ENCODE measurements around the gene MRPL47. TPM values are rescaled to one million over a fixed set of nuclear protein-coding genes. Genes with fewer than 3 reads are reported as not detected.

MRPL47 gene
- total and polyA plus RNA-seq, 2 of the 13 experiments (the other 11 are each of a cell fraction or from before 2014, with no cell fraction given): 36.1 to 83.8 TPM

DNA sequence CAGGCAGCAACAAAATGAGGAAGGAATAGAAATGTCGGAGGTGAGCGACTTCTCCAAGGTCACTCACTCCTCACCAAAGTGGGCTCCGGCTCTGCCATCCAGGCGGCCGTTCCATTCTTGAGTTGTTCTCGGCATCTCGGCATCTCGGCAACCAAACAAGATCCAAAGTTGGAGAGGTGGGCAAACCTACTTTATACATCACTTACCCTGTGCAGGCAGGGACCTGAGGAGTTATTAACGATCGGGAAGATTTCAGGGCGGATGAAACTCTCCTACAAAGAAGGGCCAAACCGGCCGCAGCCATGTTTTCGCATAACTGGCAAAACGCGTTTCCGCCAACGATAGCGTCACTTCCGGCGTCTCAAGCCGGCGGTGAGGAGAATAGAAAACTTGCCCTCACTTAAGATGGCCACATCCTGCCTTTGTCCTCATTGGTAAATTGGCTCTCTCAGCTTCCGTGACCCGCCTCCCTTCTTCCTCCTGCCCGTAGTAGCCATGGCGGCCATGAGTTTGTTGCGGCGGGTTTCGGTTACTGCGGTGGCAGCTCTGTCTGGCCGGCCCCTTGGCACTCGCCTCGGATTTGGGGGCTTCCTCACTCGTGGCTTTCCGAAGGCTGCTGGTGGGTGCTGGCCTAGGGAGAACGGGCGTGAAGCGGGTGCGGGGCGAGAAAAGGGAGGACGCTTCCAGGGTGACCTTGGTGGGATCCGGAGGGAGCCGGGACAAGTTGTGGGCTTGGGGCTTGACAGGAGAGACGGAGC is at the start of gene MRPL47, which contains the start of gene NDUFB5 (continued):
- TF ChIP-seq, protein P1, sequence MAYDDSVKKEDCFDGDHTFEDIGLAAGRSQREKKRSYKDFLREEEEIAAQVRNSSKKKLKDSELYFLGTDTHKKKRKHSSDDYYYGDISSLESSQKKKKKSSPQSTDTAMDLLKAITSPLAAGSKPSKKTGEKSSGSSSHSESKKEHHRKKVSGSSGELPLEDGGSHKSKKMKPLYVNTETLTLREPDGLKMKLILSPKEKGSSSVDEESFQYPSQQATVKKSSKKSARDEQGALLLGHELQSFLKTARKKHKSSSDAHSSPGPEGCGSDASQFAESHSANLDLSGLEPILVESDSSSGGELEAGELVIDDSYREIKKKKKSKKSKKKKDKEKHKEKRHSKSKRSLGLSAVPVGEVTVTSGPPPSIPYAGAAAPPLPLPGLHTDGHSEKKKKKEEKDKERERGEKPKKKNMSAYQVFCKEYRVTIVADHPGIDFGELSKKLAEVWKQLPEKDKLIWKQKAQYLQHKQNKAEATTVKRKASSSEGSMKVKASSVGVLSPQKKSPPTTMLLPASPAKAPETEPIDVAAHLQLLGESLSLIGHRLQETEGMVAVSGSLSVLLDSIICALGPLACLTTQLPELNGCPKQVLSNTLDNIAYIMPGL (CRISPR knock-in tag; IDR thresholded peaks at IDR 0.05; ENCODE audit: borderline replicate concordance in 1 of 2, low read depth in 1 of 2): peak in 1 of 2 experiments; percentile 84; a peak in 2 of 4 replicates
- TF ChIP-seq FOSL2 (CRISPR knock-in tag; IDR thresholded peaks at IDR 0.05) (peak; percentile 37; the same call in 1 of the 2 replicates), ZIK1 (CRISPR knock-in tag; IDR thresholded peaks at IDR 0.05; ENCODE audit: borderline replicate concordance, low read depth) (no peak), KDM5A (IDR thresholded peaks at IDR 0.05; ENCODE audit: borderline replicate concordance, low read length) (peak; percentile 98), HNF4G (IDR thresholded peaks at IDR 0.05; ENCODE audit: borderline replicate concordance, low read depth, low read length) (no peak), HNF4G (CRISPR knock-in tag; IDR thresholded peaks at IDR 0.05; ENCODE audit: borderline replicate concordance, low read depth) (no peak), EED (CRISPR knock-in tag; IDR thresholded peaks at IDR 0.05) (no peak; the same call in 1 of the 2 replicates), ZMAT3 (CRISPR knock-in tag; conservative IDR thresholded peaks at IDR 0.05) (peak; percentile 84), ZNF207 (IDR thresholded peaks at IDR 0.05; ENCODE audit: borderline replicate concordance) (no peak), YEATS4 (CRISPR knock-in tag; IDR thresholded peaks at IDR 0.05; ENCODE audit: borderline replicate concordance) (peak; percentile 52; the same call in 1 of the 2 replicates), ZBTB42 (CRISPR knock-in tag; IDR thresholded peaks at IDR 0.05) (no peak), ZNF775 (CRISPR knock-in tag; IDR thresholded peaks at IDR 0.05; ENCODE audit: borderline replicate concordance) (no peak), ELF3 (CRISPR knock-in tag; IDR thresholded peaks at IDR 0.05) (peak; percentile 71), SKI (IDR thresholded peaks at IDR 0.05; ENCODE audit: partially characterized antibody) (no peak), ZSCAN31 (CRISPR knock-in tag; IDR thresholded peaks at IDR 0.05; ENCODE audit: low read depth) (no peak), PHF21A (CRISPR knock-in tag; IDR thresholded peaks at IDR 0.05) (no peak; the same call in 1 of the 2 replicates)
- TF ChIP-seq, protein P2, sequence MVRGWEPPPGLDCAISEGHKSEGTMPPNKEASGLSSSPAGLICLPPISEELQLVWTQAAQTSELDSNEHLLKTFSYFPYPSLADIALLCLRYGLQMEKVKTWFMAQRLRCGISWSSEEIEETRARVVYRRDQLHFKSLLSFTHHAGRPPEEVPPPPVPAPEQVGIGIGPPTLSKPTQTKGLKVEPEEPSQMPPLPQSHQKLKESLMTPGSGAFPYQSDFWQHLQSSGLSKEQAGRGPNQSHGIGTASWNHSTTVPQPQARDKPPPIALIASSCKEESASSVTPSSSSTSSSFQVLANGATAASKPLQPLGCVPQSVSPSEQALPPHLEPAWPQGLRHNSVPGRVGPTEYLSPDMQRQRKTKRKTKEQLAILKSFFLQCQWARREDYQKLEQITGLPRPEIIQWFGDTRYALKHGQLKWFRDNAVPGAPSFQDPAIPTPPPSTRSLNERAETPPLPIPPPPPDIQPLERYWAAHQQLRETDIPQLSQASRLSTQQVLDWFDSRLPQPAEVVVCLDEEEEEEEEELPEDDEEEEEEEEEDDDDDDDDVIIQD (CRISPR knock-in tag; IDR thresholded peaks at IDR 0.05; ENCODE audit: low read depth): 0 out of 2 replicates have a peak, but pooled peaks have one; percentile 24
- TF ChIP-seq, protein P3, sequence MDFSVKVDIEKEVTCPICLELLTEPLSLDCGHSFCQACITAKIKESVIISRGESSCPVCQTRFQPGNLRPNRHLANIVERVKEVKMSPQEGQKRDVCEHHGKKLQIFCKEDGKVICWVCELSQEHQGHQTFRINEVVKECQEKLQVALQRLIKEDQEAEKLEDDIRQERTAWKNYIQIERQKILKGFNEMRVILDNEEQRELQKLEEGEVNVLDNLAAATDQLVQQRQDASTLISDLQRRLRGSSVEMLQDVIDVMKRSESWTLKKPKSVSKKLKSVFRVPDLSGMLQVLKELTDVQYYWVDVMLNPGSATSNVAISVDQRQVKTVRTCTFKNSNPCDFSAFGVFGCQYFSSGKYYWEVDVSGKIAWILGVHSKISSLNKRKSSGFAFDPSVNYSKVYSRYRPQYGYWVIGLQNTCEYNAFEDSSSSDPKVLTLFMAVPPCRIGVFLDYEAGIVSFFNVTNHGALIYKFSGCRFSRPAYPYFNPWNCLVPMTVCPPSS (IDR thresholded peaks at IDR 0.05): no peak
- TF ChIP-seq, protein P4, sequence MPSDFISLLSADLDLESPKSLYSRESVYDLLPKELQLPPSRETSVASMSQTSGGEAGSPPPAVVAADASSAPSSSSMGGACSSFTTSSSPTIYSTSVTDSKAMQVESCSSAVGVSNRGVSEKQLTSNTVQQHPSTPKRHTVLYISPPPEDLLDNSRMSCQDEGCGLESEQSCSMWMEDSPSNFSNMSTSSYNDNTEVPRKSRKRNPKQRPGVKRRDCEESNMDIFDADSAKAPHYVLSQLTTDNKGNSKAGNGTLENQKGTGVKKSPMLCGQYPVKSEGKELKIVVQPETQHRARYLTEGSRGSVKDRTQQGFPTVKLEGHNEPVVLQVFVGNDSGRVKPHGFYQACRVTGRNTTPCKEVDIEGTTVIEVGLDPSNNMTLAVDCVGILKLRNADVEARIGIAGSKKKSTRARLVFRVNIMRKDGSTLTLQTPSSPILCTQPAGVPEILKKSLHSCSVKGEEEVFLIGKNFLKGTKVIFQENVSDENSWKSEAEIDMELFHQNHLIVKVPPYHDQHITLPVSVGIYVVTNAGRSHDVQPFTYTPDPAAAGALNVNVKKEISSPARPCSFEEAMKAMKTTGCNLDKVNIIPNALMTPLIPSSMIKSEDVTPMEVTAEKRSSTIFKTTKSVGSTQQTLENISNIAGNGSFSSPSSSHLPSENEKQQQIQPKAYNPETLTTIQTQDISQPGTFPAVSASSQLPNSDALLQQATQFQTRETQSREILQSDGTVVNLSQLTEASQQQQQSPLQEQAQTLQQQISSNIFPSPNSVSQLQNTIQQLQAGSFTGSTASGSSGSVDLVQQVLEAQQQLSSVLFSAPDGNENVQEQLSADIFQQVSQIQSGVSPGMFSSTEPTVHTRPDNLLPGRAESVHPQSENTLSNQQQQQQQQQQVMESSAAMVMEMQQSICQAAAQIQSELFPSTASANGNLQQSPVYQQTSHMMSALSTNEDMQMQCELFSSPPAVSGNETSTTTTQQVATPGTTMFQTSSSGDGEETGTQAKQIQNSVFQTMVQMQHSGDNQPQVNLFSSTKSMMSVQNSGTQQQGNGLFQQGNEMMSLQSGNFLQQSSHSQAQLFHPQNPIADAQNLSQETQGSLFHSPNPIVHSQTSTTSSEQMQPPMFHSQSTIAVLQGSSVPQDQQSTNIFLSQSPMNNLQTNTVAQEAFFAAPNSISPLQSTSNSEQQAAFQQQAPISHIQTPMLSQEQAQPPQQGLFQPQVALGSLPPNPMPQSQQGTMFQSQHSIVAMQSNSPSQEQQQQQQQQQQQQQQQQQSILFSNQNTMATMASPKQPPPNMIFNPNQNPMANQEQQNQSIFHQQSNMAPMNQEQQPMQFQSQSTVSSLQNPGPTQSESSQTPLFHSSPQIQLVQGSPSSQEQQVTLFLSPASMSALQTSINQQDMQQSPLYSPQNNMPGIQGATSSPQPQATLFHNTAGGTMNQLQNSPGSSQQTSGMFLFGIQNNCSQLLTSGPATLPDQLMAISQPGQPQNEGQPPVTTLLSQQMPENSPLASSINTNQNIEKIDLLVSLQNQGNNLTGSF (CRISPR knock-in tag; IDR thresholded peaks at IDR 0.05): peak; percentile 38; the same call in 1 of the 2 replicates
